NCI-H2227 (cell line): ENCODE measurements around the gene KLHL5.
"Not testable (repeated sequence)": the region's sequence is repeated elsewhere in the genome, so short reads cannot be mapped to it uniquely, and the experiment has no call there.

ENCODE experiments used
- DNase-seq: peaks from one replicate; lab custom pipeline; 2025; ENCODE audit not compliant: unreplicated experiment; lab: John Stamatoyannopoulos, UW

KLHL5 gene

DNA sequence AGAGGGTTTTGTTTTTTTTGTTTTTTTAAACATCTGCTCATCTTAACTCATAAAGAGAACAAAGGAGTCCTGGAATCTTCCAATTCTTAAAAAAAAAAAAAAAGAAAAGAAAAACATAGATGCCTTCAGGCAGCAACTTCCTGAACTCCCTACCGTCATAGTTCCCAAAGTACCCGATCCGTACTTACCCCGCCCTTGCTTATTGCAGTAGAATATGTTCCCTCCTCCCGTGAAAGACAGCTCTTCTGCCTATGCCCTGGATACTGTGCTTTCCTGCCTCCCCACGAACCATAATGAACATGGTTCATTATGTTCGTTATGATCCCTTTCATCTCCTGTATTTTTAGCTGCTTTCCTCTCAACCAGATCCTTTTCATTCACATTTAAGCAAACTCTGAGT, 40.3 kb downstream of the KLHL5 start:
- no peak for DNase-seq

DNA sequence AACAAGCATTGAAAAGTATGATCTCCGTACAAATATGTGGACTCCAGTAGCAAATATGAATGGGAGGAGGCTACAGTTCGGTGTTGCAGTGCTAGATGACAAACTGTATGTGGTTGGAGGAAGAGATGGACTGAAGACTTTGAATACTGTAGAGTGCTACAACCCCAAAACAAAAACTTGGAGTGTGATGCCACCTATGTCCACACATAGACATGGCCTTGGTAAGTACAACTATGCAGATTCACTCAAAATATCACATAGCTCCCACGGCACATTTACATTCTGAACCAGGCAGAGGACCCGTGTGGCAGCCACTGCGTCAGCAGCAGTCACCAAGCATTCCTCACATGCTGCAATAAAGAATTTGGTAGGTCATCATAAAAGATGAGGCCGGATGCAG, 41.3 kb downstream of the KLHL5 start:
- no peak for DNase-seq

DNA sequence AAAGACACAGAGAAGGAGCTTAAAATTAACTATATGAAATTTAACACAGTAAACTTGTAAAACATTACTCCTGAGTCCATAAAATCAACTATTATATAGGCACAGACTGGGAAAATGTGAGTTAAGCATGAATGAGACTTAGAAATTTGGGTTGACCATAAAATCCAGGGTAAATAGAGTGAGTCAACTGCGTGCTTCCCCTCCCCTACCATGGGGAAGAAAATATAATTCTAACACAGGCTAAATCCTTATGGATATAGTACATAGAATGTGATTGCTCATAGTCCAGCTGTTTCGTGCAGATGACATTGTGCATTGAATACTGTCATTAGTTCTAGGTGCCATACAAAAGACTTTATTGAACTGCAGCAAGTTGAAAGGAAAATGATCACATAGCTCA, 42.2 kb downstream of the KLHL5 start:
- no peak for DNase-seq

DNA sequence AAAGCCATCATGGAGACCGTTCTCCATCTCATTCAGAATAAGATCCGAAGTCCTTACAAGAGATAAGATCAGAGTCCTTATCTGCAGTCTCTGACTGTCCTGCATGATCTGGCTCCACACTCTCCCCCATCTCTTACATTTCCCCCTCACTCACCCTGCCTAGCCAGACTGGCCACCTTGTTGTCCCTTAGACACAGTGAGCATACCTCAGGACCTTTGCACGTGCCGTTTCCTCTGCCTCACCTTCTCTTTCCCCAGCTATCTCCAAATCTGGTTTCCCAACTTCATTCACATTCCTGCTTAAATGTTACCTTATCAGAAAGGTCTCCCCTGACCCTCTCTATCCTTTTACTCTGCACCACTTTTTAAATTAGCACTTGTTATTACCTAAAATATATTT, 44.0 kb downstream of the KLHL5 start:
- no peak for DNase-seq

DNA sequence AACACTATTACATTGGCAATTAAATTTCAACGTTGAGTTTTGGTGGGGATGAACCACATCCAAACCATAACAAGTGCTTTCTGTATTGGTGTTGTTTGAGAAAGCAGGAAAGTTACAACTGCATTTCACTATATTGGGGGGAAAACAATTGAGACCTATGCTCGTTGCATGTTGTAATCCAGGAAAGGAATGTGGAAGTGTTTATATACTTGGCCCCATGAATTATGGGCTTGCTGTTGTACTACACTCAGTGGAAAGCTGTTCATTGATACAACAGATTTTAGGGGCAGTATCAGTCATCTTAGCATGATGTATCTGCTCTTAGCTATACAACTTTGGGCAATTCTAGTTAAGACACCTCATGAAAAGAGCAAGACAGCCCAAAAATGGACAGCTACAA, 52.4 kb downstream of the KLHL5 start:
- DNase-seq: no peak

DNA sequence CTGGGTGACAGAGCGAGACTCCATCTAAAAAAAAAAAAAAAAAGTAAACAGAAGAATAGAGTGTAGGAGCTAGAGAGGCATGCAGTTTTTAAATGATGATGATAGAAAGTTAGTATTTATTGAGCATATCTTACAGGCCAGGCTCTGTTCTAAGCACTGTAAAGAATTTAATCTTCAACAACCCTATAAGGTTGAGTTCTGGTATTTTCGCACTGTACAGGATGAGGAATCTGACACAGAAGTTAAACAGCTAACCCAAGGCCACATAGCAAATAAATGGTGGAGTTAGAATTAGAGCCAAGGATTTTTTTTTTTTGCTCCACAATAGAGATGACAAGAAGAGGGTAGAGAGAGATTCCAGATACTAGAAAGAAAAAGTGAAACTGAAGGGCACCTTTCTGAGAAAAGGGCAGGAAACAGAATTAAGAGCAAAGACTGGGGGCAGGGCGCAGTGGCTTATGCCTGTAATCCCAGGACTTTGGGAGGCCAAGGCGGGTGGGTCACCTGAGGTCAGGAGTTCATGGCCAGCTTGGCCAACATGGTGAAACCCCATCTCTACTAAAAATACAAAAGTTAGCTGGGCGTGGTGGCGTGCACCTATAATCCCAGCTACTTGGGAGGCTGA, 56.1 kb downstream of the KLHL5 start:
- DNase-seq: no peak

DNA sequence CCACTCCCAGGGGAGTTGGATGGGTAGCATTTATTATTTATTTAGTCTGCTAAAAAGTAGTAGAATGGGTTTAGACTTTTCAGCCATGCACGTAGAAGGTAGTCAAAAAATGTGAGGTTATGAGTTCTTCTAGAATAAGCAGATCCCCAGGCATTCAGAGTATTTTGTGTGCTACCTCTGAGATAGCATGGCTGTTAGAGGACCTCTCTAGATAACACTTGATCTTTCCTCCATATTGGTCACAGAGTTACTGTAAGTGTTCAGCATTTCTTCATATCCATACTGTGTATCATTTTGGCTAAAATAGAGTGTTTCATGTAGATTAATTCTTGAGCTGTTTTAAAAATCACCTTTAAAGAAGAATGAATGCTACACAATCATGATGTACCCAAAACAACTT, 58.4 kb downstream of the KLHL5 start:
- no peak for DNase-seq

DNA sequence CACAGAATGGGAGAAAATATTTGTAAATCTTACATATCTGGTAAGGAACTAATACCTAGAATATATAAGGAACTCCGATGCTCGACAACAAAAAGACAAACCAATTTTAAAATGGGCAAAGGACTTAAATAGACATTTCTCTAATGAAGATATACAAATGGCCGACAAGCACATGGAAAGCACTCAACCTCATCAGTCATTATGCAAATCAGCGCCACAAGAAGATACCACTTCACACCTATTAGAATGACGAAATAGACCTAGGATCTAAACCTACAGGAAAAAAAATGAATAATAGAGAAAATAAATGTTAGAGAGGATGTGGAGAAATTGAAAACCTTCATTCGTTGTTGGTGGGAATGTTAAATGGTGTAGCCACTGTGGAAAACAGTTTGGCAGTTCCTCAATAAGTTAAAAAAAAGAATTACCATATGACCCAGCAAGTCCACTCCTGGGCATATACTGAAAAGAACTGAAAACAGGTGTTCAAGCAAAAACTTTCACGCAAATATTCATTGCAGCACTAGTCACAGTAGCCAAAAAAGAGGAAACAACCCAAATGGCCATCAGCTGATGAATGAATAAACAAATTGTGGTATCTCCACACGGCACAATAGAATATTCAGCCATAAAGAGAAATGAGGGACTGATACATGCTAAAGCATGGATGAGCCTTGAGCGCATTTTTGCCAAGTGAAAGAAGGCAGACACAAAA, 63.0 kb downstream of the KLHL5 start:
- DNase-seq: no peak

DNA sequence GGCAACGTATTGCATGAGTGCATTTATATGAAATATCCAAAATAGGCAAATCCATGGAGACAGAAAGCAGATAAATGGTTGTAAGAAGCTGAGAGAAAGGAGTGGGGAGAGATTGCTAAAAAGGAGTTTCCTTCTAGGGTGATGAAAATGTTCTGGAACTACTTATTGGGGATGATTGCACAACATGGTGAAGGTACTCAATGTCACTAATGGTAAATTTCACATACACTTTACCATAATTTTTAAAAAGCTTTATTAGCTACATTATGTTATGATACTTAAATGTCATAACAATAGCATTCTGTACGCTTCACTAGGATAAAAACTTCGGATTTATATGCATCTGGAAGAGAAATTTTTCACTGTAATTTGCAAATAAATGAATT, 63.6 kb downstream of the KLHL5 start:
- DNase-seq: no peak

DNA sequence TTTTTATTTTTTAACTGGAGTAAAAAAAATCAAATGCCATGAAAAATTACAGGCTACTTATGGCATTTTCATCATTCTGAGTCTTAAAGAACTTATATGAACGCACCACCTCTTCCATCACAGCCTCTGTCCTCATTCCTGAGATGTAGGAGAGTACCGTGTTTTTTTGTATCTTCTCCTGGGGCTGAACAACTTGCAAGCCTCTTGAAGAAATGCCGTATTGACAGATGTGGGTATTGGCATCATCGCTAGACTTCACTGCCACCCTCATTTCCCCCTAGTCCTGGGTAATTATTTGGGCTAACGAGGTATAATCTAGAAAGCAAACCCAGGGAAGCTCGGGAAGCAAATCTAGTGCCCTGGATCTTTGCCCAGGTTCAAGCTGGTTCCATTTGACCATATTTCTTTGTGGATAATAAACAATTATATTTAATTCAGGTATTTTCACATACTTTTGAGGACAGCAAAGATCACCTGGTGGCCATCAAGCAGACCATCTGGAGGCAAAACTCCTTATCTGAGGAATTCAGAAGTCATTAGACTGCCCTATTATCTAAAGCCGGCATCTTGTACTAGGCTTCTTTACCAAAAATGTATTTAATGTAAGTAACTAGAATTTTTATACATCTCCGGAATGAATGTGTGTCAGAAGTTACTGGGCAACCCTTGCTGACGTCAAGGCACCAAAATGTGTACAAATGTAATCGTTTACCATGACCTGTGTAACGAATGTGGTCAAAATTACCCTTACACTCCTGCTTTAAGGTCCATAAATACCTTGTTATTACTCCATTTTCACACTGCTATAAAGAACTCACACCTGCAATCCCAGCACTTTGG, 64.4 kb downstream of the KLHL5 start:
- no peak for DNase-seq

DNA sequence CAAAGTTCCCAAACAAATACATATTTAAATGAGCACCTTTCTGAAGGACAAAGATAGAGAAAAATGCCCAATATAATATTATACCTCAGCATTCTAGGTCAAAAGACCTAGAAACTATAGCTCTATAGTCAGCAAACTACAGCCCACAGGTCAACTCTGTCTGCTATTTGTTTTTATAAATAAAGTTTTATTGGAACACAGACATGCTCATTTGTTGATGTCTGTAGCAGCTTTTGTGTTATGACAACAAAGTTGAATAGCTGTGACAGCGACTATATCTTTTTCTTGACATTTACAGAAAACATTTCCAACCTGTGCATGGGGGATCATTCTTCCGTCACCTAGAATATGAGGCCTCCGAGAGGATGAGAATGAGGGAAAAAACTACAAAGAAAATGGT, 71.6 kb downstream of the KLHL5 start:
- no peak for DNase-seq

DNA sequence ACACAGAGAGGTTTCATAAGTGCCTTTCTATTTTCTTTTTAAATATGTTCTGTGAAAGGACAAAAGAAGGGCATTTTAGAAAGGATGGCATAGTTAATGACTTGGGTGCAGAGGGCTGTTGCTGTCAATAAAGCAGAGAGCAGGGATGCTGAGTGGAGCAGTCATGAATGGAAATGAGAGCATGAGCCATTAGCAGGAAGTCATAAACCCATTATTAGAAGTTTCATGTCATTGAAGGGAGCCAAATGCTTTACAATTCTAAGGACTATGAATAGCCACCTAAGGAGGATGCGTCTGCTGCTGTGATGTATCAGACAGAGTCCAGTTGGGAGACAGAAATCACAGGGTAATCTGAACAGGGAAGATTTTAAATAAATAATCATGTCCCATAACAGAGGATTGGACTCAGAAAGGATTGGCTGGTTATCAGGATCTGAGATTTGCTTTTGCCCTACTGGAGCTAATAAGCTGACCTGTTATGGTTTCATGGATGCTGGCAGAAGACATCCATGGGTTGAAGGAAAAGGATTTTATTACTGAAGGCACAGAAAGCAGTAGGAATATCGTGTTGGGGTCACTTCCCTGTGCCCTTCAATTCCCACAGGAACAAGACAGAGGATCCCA, 72.8 kb downstream of the KLHL5 start:
- peak; percentile 65 for DNase-seq

DNA sequence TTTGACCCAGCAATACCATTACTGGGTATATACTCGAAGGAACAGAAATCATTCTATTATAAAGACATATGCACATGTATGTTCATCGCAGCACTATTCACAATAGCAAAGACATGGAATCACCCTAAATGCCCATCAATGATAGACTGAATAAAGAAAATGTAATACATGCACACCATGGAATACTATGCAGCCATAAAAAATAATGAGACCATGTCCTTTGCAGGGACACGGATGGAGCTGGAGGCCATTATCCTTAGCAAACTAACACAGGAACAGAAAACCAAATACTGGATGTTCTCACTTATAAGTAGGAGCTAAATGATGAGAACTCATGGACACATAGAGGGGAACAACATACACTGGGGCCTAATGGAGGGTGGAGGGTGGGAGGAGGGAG, 76.2 kb downstream of the KLHL5 start:
- DNase-seq: not testable (repeated sequence)

DNA sequence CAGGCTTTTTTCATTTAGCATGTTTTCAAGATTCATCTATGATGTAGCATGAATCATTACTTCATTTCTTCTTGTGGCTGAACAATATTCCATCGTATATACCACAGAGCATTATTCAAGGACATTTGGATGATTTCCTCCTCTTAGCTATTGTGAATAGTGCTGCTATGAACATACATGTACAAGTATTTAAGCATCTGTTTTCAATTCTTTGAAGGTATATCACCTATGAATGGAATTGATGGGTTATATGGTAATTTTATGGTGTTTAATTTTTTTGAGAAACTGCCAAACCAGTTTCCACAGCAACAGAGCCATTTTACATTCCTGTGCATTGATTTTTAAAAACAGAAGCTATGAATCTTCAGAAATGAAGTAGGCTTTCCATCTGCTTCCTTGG, 84.2 kb downstream of the KLHL5 start:
- DNase-seq: no peak

DNA sequence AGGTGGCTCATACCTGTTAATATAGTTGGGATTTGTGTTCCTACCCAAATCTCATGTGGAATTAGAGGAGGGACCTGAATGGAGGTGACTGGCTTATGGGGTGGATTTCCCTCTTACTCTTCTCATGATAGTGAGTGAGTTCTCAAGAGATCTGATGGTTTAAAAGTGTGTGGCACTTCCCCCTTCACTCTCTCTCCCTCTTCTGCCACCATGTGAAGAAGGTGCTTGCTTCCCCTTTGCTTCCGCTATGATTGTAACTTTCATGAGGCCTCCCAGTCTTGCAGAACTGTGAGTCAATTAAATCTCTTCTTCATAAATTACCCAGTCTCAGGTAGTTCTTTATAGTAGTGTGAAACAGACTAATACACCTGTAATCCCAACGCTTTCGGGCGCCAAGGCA, 92.0 kb downstream of the KLHL5 start:
- no peak for DNase-seq

DNA sequence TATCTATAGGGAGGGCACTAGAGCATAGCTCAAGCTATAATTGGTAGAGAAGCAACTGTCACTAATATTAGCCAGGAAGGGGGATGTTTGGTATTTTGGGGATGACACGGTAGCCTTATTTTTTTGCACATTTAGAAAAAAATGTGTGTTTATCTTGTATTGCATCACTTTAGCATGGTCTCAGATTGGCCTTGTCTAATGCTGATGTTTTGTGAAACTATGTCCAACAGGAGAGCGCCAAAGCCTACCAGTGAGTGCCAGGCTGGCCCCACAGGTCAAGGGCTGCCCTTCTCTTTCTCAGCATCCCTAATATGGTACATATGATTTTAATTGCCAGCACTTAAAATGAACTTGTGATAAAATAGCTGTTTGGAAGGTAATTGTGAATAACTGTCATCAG, 95.5 kb downstream of the KLHL5 start:
- DNase-seq: no peak

DNA sequence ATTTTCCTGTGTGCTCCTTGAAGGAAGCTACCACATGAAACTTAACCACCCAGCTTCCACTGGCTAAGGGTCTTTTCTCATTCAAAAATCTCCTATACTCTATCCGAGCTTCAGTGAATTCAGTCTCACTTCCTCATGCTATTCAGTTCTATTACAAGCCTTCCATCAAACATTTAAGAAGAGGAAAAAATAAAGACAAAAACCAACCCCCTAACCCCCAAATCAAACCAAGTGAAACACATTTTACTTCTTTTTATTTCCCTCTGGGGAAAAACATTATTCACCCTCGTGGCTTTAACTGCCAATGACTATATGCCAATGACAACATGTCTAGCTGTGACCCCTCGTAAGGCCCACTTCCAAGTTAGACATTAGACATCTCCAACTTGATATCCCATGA, 104.1 kb downstream of the KLHL5 start:
- DNase-seq: no peak

DNA sequence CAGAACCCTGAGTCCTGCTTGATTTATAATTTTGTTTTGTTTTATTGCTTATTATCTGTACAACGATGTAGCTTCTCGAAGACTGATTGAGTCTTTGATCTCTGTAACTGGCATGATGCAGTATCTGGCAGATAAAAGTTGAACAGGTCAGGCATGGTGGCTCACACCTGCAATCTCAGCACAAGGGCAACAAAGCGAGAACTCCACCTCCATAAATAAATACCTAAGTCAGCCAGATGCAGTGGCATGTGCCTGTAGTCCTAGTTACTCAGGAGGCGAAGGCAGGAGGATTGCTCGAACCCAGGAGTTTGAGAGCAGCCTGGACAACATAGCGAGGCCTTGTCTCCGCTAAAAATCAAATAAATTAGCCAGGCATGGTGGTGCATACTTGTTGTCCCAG, 104.6 kb downstream of the KLHL5 start:
- DNase-seq: no peak

DNA sequence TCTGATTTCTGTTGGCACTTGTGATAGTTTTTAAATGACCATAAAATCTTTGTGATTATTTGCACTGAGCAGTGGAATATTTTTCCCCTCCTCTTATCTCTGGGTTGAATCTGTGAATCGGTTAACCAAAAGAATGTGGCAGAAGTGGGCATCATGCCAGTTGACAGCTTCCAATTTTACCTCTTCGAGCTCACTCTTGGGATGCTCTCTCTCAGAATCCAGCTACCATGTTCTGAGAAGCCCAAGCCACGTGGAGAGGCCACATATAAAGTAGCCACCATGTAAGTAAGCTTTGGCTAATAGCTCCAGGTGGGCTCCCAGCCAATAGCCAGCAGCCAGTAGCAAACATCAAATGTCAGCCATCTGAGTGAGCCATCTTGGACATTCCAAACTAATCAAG, 107.4 kb downstream of the KLHL5 start:
- DNase-seq: no peak

DNA sequence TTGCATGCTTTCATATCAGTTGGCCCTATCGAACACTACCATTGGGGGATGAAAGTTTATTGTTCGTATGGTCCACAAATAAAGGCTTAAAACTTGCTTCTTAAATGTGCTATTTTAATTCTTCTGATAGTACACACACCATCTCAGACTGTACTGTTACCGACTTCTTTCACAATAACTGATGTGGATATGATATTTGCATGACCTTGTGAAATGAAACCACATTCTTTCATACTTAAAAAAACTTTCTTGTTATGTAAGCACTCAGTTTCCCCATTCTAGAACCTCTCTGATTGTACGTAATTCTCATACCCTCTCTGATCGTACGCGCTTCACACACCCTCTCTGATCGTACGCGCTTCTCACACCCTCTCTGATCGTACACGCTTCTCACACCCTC, 108.3 kb downstream of the KLHL5 start:
- DNase-seq: no peak
